Stomach smooth muscle (tissue), 2 donors: Measurements from ENCODE around the gene ADAM33.

Source experiments
- H3K27ac ChIP-seq: one replicate; pipeline ENCODE4 v1.7.0; 2013; ENCODE audit warnings: mild to moderate bottlenecking, low read length, inconsistent platforms
- H3K27me3 ChIP-seq, 2 donors: one replicate each; pipeline ENCODE4 v1.7.0; 2013; ENCODE audit warnings: low read length in 2 of 2; ENCODE audit not compliant: insufficient read depth in 2 of 2, control insufficient read depth in 1 of 2
- H3K36me3 ChIP-seq, 2 donors: one replicate each; pipeline ENCODE4 v1.7.0; 2013; ENCODE audit warnings: low read length in 2 of 2; ENCODE audit not compliant: control insufficient read depth in 2 of 2, insufficient read depth in 2 of 2
- H3K4me1 ChIP-seq: one replicate; pipeline ENCODE4 v1.7.0; 2013; ENCODE audit warnings: low read length; ENCODE audit not compliant: control insufficient read depth, insufficient read depth
- H3K4me3 ChIP-seq, 2 donors: one replicate each; pipeline ENCODE4 v1.7.0; 2013; ENCODE audit warnings: low read length in 2 of 2
- H3K9ac ChIP-seq, 2 donors: one replicate each; pipeline ENCODE4 v1.7.0; 2013; ENCODE audit warnings: low read length in 2 of 2, mild to moderate bottlenecking in 1 of 2
- H3K9me3 ChIP-seq, 2 donors: one replicate each; pipeline ENCODE4 v1.7.0; 2013; ENCODE audit warnings: low read length in 2 of 2; ENCODE audit not compliant: control insufficient read depth in 2 of 2
- donor health status: healthy.
- donor health status: Pancreatic carcinoma.

The ADAM33 gene

GRCh38 chr20:3721912-3722311 is 40.1 kb upstream of the ADAM33 start:
- H3K27ac ChIP-seq: no peak overlapping the region
- no peak overlapping the region for H3K4me3 ChIP-seq
- H3K4me1 ChIP-seq: no peaks in the 10 kb centered on the region
- no peak overlapping the region for H3K9ac ChIP-seq
- H3K27me3 ChIP-seq: peaks cover 2% of the 10 kb centered on the region in 2 donors
- H3K36me3 ChIP-seq: no peaks in the 10 kb centered on the region
- no peaks in the 10 kb centered on the region for H3K9me3 ChIP-seq

DNA sequence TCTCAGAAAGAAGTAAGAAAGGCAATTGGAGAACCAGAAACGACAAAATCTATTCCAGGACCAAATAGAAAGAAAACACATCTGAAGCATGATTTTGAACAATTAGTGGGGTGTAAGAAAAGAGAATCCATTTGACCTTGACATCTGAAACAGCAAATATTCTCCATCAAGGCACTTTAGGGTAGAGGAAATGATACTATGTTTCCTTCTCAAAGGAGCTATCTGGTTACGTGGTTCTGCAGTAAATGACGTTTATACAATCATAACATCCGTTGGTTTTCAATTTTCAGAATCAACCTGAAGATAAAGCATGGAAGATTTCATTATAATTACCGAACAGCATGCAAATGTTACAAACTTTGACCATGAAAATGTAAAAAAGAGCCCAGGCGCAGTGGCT is 38.8 kb upstream of the ADAM33 start:
- Histone ChIP-seq H3K9me3 (no peaks in the 10 kb centered on the region), H3K27me3 (peaks cover 0 to 2% of the 10 kb centered on the region in 2 donors), H3K27ac (no peak overlapping the region), H3K4me1 (no peaks in the 10 kb centered on the region), H3K36me3 (no peaks in the 10 kb centered on the region), H3K4me3 (no peak overlapping the region), H3K9ac (no peak overlapping the region)

- Histone ChIP-seq H3K4me1 (no peaks in the 10 kb centered on the region), H3K4me3 (no peak overlapping the region), H3K9me3 (no peaks in the 10 kb centered on the region), H3K27ac (no peak overlapping the region), H3K9ac (no peak overlapping the region), H3K27me3 (peaks cover 0 to 2% of the 10 kb centered on the region in 2 donors), H3K36me3 (no peaks in the 10 kb centered on the region)
Measured at GRCh38 chr20:3720068-3720467, 38.3 kb upstream of the ADAM33 start.

DNA sequence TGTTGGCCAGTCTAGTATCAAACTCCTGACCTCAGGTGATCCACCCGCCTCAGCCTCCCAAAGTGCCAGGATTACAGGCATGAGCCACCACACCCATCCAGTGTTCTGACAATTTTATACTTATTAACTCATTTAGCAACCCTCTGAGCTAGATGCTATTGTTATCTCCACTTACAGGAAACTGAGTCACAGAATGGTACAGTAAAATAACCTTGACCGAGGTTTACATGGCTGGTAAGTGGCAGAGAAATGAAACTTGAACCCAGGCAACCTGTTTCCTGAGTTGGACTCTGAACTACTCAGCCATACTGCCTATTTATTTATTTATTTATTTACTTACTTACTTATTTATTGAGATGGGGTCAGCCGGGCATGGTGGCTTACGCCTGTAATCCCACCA is 37.2 kb upstream of the ADAM33 start:
- no peak overlapping the region for H3K9ac ChIP-seq
- H3K36me3 ChIP-seq: no peaks in the 10 kb centered on the region
- H3K9me3 ChIP-seq: no peaks in the 10 kb centered on the region
- peaks cover 0 to 2% of the 10 kb centered on the region in 2 donors for H3K27me3 ChIP-seq
- H3K4me1 ChIP-seq: no peaks in the 10 kb centered on the region
- no peak overlapping the region for H3K4me3 ChIP-seq
- no peak overlapping the region for H3K27ac ChIP-seq

GRCh38 chr20:3716195-3716834 is 34.5 kb upstream of the ADAM33 start:
- H3K27me3 ChIP-seq: peaks cover 0 to 2% of the 10 kb centered on the region in 2 donors
- no peaks in the 10 kb centered on the region for H3K4me1 ChIP-seq
- H3K9ac ChIP-seq: no peak overlapping the region
- no peak overlapping the region for H3K4me3 ChIP-seq
- H3K9me3 ChIP-seq: no peaks in the 10 kb centered on the region
- no peaks in the 10 kb centered on the region for H3K36me3 ChIP-seq
- H3K27ac ChIP-seq: no peak overlapping the region

- H3K36me3 ChIP-seq: no peaks in the 10 kb centered on the region
- H3K9me3 ChIP-seq: no peaks in the 10 kb centered on the region
- H3K9ac ChIP-seq: no peak overlapping the region
- no peak overlapping the region for H3K4me3 ChIP-seq
- H3K4me1 ChIP-seq: peaks cover 9% of the 10 kb centered on the region
- H3K27me3 ChIP-seq: no peaks in the 10 kb centered on the region
- H3K27ac ChIP-seq: no peak overlapping the region
Measured at GRCh38 chr20:3714092-3714491, 32.3 kb upstream of the ADAM33 start.

- Histone ChIP-seq H3K36me3 (no peaks in the 10 kb centered on the region), H3K4me1 (peaks cover 9% of the 10 kb centered on the region), H3K27ac (no peak within 1 kb of the TSS), H3K9me3 (no peaks in the 10 kb centered on the region), H3K27me3 (no peaks in the 10 kb centered on the region), H3K4me3 (no peak within 1 kb of the TSS), H3K9ac (no peak within 1 kb of the TSS)
Measured at GRCh38 chr20:3712279-3712873, 30.6 kb upstream of the ADAM33 start, which contains the start of gene SIGLEC1. Gene SIGLEC1 (minus strand): TSS chr20:3712600. CDS start chr20:3707128, 5,472 bp downstream.

DNA sequence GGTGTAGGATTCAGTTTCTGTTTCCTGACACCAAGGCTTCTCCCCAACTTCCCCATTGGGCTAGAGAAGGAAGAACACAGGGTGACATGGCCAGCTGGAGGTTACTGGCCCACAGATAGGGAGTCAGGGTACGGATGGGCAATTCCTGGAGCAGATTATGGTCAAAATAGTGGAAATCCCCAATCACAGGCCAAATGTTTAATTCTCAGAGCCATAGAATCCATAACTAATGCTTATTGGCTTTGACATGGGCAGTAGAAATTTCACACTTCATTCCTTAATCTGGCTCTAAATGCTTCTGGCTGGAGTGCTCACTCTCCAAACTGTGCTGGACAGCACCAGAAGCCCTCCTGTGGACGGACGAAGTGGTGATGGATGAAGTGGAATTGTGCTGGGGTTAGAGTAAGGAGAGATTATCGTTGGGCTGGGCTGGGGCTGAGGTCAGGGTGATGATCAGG is 29.7 kb upstream of the ADAM33 start:
- Histone ChIP-seq H3K4me1 (peaks cover 9% of the 10 kb centered on the region), H3K9me3 (no peaks in the 10 kb centered on the region), H3K9ac (no peak overlapping the region), H3K36me3 (no peaks in the 10 kb centered on the region), H3K27me3 (no peaks in the 10 kb centered on the region), H3K4me3 (no peak overlapping the region), H3K27ac (no peak overlapping the region)

DNA sequence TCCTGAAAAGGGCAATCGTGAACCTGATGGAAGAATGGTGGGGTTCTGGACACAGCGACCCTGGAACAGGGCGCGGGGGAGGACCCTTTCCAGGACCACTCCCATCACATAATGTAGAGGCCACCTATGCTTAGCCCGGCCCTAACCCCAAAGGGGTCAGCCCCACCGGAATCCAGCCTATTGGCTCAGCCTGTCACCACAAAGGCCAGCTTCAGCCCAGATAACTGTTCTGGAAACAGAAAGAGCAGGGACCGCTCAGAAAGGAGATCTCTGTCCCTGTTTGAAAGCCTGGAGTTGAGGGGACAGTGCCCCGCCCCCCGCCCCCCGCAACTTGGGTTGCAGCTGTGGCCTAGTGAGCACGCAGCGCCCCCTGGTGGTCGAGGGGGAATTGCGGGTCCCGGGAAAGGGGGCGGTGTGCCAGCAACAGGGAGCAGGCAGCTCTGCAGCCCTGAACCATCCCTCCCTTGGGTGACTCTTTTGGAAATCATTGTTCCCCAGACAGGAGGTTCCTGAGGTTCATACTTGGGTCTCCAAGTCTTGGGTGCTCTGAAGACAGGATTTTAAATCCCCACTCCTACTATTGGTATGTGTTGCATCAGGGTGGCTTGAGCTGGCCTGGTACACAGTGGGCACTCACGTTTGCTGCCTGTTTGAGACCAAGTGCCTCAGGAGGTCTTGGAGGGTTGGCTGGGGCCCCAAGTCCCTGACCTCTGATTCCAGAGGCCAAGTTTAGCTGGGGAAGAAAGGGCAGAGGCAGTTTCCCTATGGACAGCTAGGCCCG is 29.1 kb upstream of the ADAM33 start:
- Histone ChIP-seq H3K27me3 (no peaks in the 10 kb centered on the region), H3K4me3 (no peak overlapping the region), H3K36me3 (no peaks in the 10 kb centered on the region), H3K4me1 (peaks cover 9% of the 10 kb centered on the region), H3K9me3 (no peaks in the 10 kb centered on the region), H3K27ac (no peak overlapping the region), H3K9ac (no peak overlapping the region)

GRCh38 chr20:3710011-3710466 is 28.2 kb upstream of the ADAM33 start:
- H3K27me3 ChIP-seq: no peaks in the 10 kb centered on the region
- H3K9ac ChIP-seq: no peak overlapping the region
- peaks cover 9% of the 10 kb centered on the region for H3K4me1 ChIP-seq
- no peak overlapping the region for H3K4me3 ChIP-seq
- no peaks in the 10 kb centered on the region for H3K36me3 ChIP-seq
- no peak overlapping the region for H3K27ac ChIP-seq
- H3K9me3 ChIP-seq: no peaks in the 10 kb centered on the region
